ENCODE data around the gene CTNNA3.
"Not testable (repeated sequence)": the region's sequence is repeated elsewhere in the genome, so short reads cannot be mapped to it uniquely, and the experiment has no call there.

The CTNNA3 gene

DNA sequence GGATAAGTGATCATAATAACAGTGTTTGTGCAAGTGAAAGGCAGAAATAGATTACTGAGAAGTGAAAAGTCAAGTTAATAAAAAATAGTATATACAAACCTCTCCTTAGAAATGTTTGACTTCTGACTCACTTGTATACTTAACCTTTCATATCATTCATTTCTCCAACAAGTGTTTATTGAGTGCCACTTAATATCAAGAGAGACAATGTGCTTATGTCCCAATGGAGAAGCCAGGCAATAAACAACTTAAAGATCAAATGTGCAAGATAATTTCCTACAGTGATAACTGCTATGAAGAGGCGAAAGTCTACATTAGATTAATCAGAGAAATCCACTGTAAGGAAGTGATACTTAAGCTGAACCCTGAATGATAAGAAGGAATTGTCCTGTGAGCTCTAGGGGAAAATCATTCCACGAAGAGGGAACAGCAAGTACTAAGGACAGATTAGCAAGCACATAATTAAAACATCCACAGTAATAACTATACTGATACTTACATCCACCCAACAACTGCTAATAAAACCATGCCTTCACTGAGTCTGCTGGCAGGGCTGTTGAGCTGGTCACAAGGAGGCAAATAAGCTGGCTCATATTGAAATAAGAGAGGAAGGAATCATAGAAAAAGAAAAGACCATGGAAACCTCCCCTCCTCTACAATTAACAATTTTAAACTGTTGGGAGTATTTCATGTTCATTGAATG, 203.5 kb downstream of the CTNNA3 start:
- DNase-seq, result no peak

DNA sequence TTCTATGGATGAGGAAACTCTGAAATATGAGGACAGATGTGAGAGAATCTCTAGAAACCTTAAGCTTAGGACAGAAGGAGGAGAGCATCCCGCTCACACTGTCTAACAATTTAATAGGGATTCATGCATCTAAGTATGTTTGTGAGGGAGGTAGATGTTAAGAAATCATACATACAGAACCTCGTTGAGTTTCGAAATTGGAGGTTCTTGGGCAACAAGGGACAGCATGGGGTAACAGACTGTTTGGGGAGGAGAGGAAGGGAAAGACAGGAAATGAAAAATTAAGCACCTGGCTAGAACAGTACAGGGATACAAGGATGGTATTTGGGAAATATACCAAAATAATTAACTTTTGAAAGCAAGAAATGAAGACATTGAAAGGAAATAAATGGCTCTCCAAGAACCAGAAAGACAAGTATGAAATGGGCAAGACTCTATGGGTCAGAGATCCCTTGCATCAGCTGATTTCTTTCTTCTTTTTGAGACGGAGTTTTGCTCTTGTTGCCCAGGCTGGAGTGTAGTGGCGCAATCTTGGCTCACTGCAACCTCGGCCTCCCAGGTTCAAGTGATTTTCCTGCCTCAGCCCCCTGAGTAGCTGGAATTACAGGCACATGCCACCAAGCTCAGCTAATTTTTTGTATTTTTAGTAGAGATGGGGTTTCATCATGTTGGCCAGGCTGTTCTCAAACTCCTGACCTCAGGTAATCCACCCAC, 207.9 kb downstream of the CTNNA3 start:
- no peak for DNase-seq

DNA sequence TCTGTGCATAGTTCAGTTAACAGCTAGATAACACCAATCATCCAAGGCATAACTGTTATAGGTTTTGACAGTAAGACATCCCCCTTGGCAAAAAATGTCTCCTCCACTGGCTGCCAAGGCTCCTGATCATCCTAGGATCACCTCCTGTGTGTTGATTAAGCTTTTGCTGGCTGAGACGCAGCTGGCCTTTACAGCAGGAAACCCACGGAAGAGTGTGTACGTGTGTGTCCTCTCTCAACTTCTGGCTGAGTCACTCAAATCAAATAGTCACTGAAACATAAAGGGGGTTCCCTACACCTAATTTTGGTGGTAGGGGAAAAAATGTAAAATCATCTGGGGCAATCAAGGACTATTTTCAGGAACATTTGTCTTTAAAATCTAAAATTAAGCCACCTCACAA, 208.8 kb downstream of the CTNNA3 start:
- no peak for DNase-seq

DNA sequence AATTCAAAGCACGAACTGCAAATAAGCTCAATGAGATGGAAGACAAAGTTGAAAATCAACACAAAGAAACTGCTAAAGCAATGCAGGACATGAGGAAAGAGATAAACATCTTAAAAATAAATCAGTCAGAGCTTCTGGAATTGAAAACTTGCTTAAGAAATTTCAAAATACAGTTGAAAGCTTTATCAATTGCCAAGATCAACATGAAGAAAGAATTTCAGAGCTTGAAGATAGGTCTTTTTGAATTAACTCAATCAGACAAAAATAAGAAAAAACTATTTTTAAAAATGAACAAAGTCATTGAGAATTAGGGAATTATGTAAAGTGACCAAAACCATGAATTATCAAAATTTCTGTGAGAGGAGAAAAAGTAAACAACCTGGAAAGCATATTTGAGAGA, 218.1 kb downstream of the CTNNA3 start:
- DNase-seq, result no peak

DNA sequence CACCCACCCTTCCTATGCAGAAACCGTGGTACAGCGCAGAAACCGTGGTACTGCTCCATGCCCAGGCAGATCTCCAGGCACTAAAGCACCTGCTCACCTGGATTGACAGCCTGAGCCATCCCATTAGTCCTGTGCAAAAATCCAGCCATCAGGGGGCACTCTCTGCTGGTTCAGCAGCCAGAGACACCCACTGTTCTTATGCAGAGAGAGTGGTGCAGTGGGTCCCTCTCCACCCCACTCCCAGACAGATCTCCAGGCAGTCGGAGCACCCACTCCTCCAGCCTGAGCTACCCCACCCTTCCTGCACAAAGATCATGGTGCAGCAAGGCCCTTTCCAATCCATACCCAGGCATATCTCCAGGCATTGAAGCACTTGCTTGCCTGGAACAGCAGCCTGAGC, 219.8 kb downstream of the CTNNA3 start:
- DNase-seq, result no peak

DNA sequence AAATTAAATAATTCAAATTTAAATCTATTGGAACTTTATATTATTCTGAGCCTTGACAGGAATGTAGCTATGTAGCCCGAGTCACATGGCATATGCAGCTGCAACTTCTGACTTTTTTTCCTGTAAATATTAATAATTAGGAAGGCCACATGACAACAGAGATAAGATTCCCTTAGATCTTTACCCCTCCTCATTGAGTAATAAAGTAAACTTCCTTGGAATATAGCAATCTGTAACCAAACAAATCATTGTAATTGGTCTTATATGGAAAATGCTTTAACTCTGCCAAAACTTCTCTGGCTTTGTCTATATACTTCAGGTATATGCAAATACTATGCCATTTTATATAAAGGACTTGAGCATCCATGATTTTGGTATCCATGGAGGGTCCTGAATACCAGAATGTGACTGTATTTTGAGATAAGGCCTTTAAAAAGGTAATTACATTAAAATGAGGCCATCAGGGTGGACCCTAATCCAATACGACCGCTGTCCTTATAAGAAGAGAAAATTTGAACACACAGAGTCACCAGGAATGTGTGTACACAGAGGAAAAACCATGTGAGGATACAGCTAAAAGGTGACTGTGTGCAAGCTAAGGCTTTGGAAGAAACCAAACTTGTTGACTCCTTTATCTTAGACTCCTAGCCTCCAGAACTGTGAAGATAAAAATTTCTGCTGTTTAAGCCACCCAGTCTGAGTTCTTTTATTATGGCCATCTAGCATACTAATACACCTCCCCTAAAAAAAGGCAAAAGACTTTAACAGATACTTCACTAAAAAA, 222.0 kb downstream of the CTNNA3 start:
- DNase-seq, result no peak

DNA sequence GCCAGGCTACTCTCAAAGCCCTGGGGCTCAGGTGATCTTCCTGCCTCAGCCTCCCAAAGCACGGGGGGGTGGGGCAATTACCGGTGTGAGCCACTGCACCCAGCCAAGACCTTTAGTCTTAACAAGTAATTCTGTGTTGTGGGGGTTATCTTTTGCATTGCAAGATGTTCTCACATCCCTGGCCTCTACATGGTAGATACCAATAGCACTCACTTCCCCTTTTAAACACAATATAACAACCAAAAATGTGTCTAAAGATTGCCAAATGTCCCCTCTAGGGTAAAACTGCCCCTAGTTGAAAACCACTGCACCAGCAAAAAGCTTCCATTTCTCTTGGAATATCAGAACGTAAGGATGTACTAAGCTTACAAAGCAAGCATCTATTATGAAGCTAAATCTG, 225.0 kb downstream of the CTNNA3 start:
- DNase-seq, result no peak

DNA sequence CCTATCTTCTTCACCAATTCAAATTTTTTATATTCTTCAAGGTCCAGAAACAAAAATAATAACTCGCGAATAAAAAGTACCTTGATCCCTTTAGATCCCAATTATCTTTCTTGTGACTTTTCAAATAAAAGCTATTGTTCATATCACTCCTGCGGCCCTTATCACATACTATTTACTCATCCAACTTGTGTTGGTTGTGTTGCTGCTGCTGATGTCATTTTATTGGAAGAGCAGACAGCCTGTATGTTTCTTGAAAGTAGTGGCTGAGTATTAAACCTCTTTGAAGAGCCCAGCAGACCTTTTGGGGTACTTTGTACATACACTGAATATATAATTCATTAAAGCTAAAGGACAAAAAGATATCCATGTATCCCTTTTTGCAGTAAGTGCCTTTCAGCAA, 231.7 kb downstream of the CTNNA3 start:
- DNase-seq, result no peak

DNA sequence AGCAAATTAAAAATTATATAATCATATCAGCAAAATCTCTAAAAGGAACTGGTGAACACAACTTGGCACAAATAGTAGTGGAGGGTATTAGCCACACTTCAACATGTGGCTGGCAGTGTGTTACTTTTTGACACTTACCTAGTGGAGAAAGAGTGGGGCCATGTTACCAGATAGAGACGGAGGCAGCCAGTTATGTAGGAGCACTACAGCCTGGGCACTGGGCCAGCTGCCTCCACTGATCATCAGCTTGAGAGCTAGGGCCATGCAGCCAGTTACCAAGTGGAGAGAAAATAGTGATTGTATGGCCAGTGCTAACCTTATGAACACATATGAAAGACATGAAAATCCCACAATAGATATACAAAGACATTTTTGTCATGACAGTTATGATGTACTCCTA, 243.1 kb downstream of the CTNNA3 start:
- no peak for DNase-seq

DNA sequence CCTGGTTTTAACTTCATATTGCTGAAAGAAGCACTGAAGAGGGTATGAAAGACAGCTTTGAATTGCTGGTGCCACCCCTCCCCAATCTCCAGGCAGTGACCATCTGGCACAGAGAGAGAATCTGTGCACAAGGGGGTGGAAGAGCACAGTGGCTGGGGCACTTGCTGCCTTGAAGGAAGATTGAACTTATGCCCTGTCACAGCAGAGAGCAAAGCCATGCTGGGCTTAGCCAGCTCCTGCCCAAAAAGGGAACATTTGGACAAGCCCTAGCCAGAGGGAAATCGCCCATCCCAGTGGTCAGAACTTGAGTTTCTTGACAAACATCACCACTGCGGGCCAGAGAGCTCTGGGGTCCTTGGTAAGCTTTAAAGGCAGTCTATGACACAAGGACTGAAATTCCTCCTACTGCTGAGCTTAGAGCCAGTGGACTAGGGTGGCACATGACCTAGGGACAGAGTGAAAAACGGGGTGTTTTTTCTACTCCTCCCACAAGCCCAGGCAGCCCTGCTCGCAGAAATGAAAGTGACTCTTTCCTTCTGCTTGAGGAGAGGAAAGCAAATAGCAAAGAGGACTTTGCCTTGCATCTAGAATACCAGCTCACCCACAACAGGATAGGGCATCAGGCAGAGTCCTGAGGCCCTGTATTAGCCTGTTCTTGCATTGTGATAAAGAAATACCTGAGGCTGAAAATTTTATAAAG, 257.2 kb downstream of the CTNNA3 start:
- no peak for DNase-seq

DNA sequence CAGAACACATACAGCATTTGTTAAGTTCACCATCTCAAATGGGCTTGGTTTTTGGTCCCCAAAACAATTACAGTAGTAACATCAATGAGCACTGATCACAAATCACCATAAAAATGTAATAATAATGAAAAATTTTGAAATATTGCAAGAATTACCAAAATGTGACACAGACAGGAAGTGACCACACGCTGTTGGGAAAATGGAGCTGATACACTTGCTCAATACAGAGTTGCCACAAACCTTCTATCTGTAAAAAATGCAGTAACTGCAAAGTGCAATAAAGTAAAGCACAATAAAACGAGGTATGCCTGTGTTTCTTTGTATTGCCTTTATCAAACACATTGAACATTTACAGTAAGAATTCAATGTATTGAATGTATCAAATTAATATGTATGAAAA, 262.7 kb downstream of the CTNNA3 start:
- no peak for DNase-seq

DNA sequence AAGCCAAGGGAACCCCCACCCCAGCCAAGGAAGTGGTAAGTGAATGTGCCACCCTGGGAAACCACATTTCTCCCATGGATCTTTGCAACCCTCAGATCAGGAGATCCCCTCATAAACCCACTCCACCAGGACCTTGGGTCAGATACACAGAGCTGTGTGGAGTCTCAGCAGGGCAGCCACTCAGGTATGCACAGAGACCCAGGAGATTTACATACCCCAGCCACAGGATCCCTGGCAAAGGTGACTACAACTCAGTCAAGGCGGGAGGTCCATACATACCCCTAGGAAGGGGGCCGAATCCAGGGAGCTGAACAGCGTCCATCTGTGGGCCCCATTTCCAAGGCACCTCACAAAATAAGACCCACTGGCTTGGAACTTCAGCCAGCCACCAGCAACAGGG, 293.4 kb downstream of the CTNNA3 start:
- no peak for DNase-seq

DNA sequence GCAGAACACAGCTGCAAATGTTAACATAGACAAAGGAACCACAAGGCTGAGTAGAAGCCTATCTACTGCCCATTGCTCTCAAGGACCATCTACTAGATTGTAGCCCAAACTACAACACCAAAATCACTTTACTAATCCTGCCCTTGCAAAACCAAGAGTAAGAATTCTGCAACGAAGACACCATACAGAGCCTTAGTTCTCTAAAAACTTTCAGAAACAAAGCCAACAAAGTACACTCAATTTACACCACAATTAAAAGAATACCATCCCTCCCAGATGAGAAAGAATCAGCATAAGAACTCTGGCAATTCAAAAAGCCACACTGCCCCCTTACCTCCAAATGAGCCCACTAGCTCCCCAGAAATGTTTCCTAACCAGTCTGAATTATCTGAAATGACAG, 294.3 kb downstream of the CTNNA3 start:
- no peak for DNase-seq

DNA sequence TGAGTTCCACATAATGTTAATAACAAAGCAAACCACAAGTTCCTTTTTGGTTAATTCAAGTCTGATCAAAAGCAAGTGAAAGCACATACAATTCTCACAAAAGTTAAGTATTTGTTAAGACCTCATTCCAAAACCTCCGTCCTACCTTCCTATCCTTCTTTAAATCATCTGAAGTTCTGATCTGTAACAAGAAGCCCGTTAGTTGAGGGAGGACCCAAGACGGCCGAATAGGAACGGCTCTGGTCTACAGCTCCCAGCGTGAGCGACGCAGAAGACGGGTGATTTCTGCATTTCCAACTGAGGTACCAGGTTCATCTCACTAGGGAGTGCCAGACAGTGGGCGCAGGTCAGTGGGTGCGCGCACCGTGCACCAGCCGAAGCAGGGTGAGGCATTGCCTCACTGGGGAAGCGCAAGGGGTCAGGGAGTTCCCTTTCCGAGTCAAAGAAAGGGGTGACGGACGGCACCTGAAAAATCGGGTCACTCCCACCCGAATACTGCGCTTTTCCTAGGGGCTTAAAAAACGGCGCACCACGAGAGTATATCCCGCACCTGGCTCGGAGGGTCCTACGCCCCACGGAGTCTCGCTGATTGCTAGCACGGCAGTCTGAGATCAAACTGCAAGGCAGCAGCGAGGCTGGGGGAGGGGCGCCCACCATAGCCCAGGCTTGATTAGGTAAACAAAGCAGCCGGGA, 309.0 kb downstream of the CTNNA3 start:
- not testable (repeated sequence) for DNase-seq

DNA sequence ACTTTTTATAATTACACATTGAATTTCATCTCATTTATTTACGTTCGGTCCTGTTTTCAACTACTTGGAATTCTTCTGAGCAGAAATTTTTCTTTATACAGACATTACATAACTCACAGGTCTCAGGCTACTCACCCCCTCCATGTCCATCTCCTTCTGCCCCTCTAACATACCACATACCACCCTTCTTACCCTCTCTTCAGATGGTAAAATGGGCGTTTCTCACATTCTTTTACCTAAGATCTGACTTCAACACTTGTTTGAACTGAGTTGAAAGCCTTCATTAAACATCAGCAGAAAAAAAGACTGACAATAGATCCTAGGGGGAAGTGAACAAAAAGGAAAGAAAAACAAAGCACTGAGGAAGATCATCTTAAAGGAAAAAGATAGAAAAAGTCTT, 309.7 kb downstream of the CTNNA3 start:
- DNase-seq, result no peak

DNA sequence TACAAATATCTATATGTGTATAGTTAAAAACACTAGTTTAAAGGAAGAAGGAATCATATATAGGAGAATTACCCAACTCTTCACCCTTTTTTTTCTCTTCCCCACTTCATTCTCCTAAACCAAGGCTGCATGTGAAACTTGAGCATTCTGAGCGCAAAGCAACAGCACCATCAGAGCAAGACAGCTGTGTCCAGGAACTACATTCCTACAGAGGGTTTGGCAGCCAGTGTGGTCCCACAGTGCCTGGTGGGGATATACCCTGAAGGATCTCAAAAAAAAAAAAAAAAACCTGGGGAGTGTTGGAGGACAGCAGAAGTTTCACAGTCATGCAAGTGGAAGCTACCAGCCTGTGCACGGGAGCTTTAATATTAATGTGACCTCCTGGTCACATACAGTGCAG, 310.4 kb downstream of the CTNNA3 start:
- DNase-seq, result no peak

DNA sequence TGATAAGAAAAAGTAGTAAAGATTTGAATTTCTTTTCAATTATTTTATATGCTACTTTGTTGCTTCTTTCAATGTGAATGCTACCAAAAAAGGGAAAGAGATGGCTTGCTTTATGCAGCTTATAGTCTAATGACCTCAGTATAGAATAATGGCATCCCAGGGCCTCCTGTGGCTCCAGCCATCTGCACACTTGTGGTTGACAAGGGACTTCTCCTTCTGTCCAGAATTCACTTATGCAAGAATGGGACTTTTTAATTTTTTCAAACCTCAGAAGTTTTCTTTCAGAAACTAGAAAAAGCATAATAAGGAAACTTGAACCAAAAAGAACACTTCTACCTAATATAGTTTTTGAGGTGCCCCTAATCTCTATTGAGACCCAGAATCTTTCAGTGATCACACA, 310.9 kb downstream of the CTNNA3 start:
- DNase-seq, result no peak

DNA sequence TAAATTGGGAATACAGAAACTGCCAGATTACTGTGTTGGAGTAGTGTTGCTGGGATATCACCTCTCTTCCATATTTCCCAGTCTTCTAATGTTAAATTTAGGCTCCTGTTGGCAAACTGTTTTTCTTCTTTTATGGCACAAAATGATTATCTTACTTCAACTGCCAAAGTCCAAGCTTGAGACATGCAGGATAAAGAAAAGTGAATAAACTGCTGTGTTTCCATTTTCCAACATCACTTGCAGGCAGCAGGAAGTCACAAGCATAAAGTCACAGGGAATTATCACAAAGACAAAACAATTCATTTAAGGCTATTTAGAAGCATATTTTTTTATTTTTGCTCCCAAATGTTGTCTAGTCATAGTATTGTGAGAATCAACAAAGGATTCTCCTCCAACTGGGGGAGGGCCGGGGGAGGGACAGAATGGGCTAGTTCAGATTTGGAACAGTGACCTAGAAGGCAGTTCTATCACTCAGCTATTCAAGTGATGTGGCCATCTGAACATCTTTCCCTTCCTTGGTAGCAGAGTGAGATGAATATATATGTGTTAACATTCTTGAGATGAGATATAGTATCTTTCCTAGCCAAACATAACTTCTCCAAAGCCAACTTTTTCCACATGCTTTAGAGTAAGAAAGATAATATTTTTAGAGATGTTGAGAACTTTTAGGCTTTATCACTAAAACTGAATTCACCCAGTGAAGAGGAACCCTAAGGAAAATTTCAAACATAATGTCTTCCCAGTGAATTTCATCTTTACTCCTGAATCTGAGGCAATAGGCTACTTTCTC, 364.7 kb downstream of the CTNNA3 start:
- DNase-seq, result no peak

DNA sequence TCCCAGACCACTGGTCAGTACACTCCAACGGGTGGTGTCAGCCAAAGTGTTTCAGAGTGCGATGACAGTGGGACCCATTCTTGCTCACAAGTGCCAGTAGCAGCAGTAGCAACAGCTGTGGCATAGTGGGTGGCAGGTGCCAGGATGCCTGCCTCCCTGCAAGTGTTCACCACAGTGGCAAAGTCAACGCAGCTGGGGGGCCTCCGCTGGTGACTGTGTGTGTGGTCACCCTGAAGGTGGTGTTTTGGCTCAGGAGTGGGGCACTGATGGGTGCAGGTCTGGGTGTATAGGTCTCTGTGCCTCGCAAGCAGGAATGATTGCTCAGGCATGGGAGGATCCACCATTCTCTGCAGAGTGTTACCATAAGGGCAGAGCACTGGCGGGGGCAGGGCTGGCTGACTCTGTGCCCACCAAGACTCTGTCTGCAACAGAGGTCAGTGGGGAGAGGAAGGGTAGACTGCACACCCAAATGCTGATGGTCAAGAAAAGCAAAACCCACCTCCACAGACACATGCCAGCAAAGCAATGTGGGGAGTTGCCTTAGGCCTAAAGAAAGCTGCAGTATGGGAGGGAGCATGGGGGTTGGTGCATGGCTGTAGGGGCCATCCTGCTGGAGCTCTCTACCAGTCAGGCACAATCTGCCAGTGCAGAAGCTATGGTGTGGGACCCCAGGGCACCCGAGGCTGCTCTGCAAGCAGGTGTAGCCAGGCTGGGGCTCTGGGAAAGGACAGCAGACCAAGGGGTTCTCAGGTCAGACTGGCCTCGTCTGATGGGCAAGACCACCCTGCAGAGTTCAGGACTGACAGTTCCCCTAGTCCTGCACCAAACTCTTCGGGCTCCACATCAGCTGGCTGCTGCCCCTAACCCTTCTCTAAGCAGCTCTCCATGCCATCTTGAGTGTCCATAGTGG, 368.1 kb downstream of the CTNNA3 start:
- no peak for DNase-seq

DNA sequence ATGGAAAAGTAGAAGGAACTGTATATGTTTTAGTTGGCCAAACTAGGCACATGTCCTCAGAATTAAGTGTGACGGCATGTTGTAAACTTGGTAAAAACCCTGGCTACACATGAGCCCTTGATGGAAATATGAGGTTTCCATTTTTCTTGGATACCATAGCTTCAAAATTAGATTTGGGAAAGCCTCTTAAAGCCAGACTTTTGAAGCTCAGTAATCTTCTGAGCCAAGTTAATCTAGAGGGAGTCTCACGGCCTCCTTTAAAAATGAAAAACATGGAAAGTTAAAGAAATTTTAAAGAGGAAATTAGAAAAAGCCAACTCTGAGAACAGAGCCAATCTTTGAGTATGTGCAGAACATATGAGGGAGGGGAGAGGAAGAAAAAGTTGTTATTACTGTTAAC, 376.0 kb downstream of the CTNNA3 start:
- no peak for DNase-seq

DNA sequence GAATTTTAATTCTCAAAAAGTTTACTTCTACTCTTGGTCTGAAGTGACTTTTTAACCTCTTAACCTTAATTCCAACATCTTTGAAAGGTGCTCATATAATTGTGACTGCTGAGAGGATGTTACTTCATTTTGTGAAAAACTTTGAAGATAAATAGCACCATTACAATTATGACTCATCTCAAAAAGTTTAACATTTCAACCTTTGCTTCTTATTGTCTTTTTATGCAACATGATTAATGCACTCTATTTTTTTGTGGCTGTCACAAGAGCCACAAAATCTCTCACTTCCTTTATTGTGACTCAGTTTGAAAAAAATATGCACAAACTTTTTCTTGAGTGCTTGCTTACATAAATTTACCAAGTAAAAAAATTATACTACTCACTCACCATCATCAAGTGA, 387.1 kb downstream of the CTNNA3 start:
- no peak for DNase-seq
